WTC11 (cell line): ENCODE data around the gene PTPRF. TPM values are rescaled to one million over a fixed set of nuclear protein-coding genes. Genes with fewer than 3 reads are reported as not detected.
A peak's percentile ranks its signal among the peaks of the same experiment; 100 is the strongest.

ENCODE experiments used
- ATAC-seq: fragments of 200-7000 bp; cut with Tn5 transposase; 2 replicates; pipeline ENCODE4 v1.10.0; 2021; ENCODE audit warnings: mild to moderate bottlenecking, moderate library complexity
- CTCF ChIA-PET: fragments of 300-600 bp; sonication (Branson Sonifier 250); formaldehyde crosslinking; loops from one replicate; lab custom pipeline; 2021; ENCODE audit warnings: antibody characterized with exemption; lab: Charles Lee
- POLR2A ChIA-PET: fragments of 350-600 bp; sonication (Branson Sonifier 250); formaldehyde crosslinking; loops from one replicate; lab custom pipeline; 2021; ENCODE audit warnings: antibody characterized with exemption; lab: Charles Lee
- DNase-seq: peaks from one replicate; pipeline ENCODE4 v3.0.0; 2021; ENCODE audit warnings: low spot score
- H3K27ac Mint-ChIP-seq: 2 replicates; pipeline ENCODE4 v1.8.0; 2021; ENCODE audit warnings: mixed read lengths
- H3K27me3 Mint-ChIP-seq: 2 replicates; pipeline ENCODE4 v1.8.0; 2021; ENCODE audit warnings: low read depth, mild to moderate bottlenecking, moderate library complexity, mixed read lengths
- H3K36me3 Mint-ChIP-seq: 2 replicates; pipeline ENCODE4 v1.8.0; 2021; ENCODE audit warnings: mixed read lengths
- H3K4me1 Mint-ChIP-seq: 2 replicates; pipeline ENCODE4 v1.8.0; 2022; ENCODE audit warnings: mixed read lengths
- H3K4me3 Mint-ChIP-seq: 2 replicates; pipeline ENCODE4 v1.8.0; 2021; ENCODE audit warnings: mild to moderate bottlenecking, moderate library complexity, mixed read lengths
- H3K9me3 Mint-ChIP-seq: 2 replicates; pipeline ENCODE4 v1.8.0; 2021; ENCODE audit warnings: mixed read lengths
- CREM ChIP-seq: sonication (generic); formaldehyde crosslinking; IDR thresholded peaks from 2 replicates; pipeline ENCODE4 v1.8.1; 2022; ENCODE audit warnings: mild to moderate bottlenecking, missing genetic modification reagents, moderate library complexity
- E2F4 ChIP-seq: sonication (generic); formaldehyde crosslinking; IDR thresholded peaks from 2 replicates; pipeline ENCODE4 v1.8.1; 2022; ENCODE audit warnings: low read depth, mild to moderate bottlenecking, moderate library complexity, missing genetic modification reagents, borderline replicate concordance
- ESRRA ChIP-seq: sonication (generic); formaldehyde crosslinking; IDR thresholded peaks from 2 replicates; pipeline ENCODE4 v1.8.1; 2022; ENCODE audit warnings: mild to moderate bottlenecking, missing genetic modification reagents, borderline replicate concordance
- ETV6 ChIP-seq: sonication (generic); formaldehyde crosslinking; IDR thresholded peaks from 2 replicates; pipeline ENCODE4 v1.8.1; 2022; ENCODE audit warnings: mild to moderate bottlenecking, missing genetic modification reagents
- FOXK1 ChIP-seq: sonication (generic); formaldehyde crosslinking; IDR thresholded peaks from 2 replicates; pipeline ENCODE4 v1.8.0; 2022; ENCODE audit warnings: mild to moderate bottlenecking, moderate library complexity, missing genetic modification reagents
- GTF2I ChIP-seq: fragments of 250-450 bp; sonication (Bioruptor Pico); conservative IDR thresholded peaks from 2 replicates; pipeline ENCODE4 v1.4.0; 2021; ENCODE audit warnings: mild to moderate bottlenecking
- NFYB ChIP-seq: sonication (generic); formaldehyde crosslinking; conservative IDR thresholded peaks from 2 replicates; pipeline ENCODE4 v1.8.0; 2022; ENCODE audit warnings: low read depth, missing genetic modification reagents
- OVOL2 ChIP-seq: fragments of 250-450 bp; sonication (Bioruptor Pico); IDR thresholded peaks from 2 replicates; pipeline ENCODE4 v1.9.0; 2021; ENCODE audit warnings: mild to moderate bottlenecking, borderline replicate concordance
- PREB ChIP-seq: sonication (generic); formaldehyde crosslinking; IDR thresholded peaks from 2 replicates; pipeline ENCODE4 v1.8.1; 2022; ENCODE audit warnings: mild to moderate bottlenecking, missing genetic modification reagents, moderate library complexity, borderline replicate concordance
- SMAD3 ChIP-seq: sonication (generic); formaldehyde crosslinking; IDR thresholded peaks from 2 replicates; pipeline ENCODE4 v1.8.0; 2022; ENCODE audit warnings: missing genetic modification reagents, mild to moderate bottlenecking, borderline replicate concordance
- SMAD4 ChIP-seq: sonication (generic); formaldehyde crosslinking; IDR thresholded peaks from 2 replicates; pipeline ENCODE4 v1.8.0; 2022; ENCODE audit warnings: mild to moderate bottlenecking, missing genetic modification reagents
- TEAD1 ChIP-seq: sonication (generic); formaldehyde crosslinking; IDR thresholded peaks from 2 replicates; pipeline ENCODE4 v1.8.0; 2022; ENCODE audit warnings: mild to moderate bottlenecking, missing genetic modification reagents
- ZNF121 ChIP-seq: sonication (generic); formaldehyde crosslinking; IDR thresholded peaks from 2 replicates; pipeline ENCODE4 v1.8.0; 2023; ENCODE audit warnings: missing genetic modification reagents
- ZNF232 ChIP-seq: sonication (generic); formaldehyde crosslinking; IDR thresholded peaks from 2 replicates; pipeline ENCODE4 v1.8.0; 2022; ENCODE audit warnings: mild to moderate bottlenecking, missing genetic modification reagents
- ZNF425 ChIP-seq: fragments of 250-450 bp; sonication (Bioruptor Pico); conservative IDR thresholded peaks from 2 replicates; pipeline ENCODE4 v1.9.0; 2021; ENCODE audit warnings: mild to moderate bottlenecking
- ZNF671 ChIP-seq: fragments of 250-450 bp; sonication (Bioruptor Pico); IDR thresholded peaks from 2 replicates; pipeline ENCODE4 v1.8.0; 2021; ENCODE audit warnings: mild to moderate bottlenecking
- total RNA-seq: library from RNA; stranded (reverse); gene quantifications from 3 replicates; pipeline ENCODE4 v1.2.3, GENCODE V29; 2021
- TF ChIP-seq, protein P1 (sequence below): sonication (generic); formaldehyde crosslinking; IDR thresholded peaks from 2 replicates; pipeline ENCODE4 v1.8.1; 2022; ENCODE audit warnings: low read depth, missing genetic modification reagents, borderline replicate concordance
- TF ChIP-seq, protein P2 (sequence below): fragments of 250-450 bp; sonication (Bioruptor Pico); IDR thresholded peaks from 2 replicates; pipeline ENCODE4 v1.9.0; 2021; ENCODE audit warnings: mild to moderate bottlenecking

The PTPRF gene
- total RNA-seq, 1 experiment from 2014 or later, result 248 TPM

GRCh38 chr1:43613075-43613942, 82.6 kb downstream of the PTPRF start:
- H3K36me3 Mint-ChIP-seq, result peaks cover 58% of the 10 kb centered on the region
- ATAC-seq (no peak), DNase-seq (no peak)
- H3K4me3 Mint-ChIP-seq, result no peak overlapping the region
- TF ChIP-seq ETV6 (no peak), PREB (CRISPR knock-in tag) (no peak), CREM (no peak), SMAD4 (0 out of 2 replicates have a peak, but pooled peaks have one; percentile 24), SMAD3 (CRISPR knock-in tag) (no peak)
- no peaks in the 10 kb centered on the region for H3K27me3 Mint-ChIP-seq
- no peaks in the 10 kb centered on the region for H3K9me3 Mint-ChIP-seq
- H3K27ac Mint-ChIP-seq, result no peak overlapping the region; the same call in 1 of the 2 replicates
- CTCF ChIA-PET, result interaction anchor here (1.3 kb wide), 1 partner anchor 23 kb away, joined by 3 read pairs; no protein-coding TSS in a partner anchor
- POLR2A ChIA-PET, result no interaction called here
- H3K4me1 Mint-ChIP-seq, result no peaks in the 10 kb centered on the region

- H3K27ac Mint-ChIP-seq, result no peak overlapping the region
- ATAC-seq (no peak), DNase-seq (no peak)
- H3K27me3 Mint-ChIP-seq, result no peaks in the 10 kb centered on the region
- no peaks in the 10 kb centered on the region for H3K9me3 Mint-ChIP-seq
- TF ChIP-seq NFYB (CRISPR knock-in tag) (no peak), OVOL2 (CRISPR knock-in tag) (no peak), GTF2I (CRISPR knock-in tag) (no peak), FOXK1 (no peak), TEAD1 (no peak), ZNF121 (CRISPR knock-in tag) (no peak), ZNF425 (CRISPR knock-in tag) (no peak), ZNF232 (no peak), ESRRA (no peak), E2F4 (CRISPR knock-in tag) (no peak), ZNF671 (CRISPR knock-in tag) (no peak), ETV6 (no peak)
- TF ChIP-seq, protein P1, sequence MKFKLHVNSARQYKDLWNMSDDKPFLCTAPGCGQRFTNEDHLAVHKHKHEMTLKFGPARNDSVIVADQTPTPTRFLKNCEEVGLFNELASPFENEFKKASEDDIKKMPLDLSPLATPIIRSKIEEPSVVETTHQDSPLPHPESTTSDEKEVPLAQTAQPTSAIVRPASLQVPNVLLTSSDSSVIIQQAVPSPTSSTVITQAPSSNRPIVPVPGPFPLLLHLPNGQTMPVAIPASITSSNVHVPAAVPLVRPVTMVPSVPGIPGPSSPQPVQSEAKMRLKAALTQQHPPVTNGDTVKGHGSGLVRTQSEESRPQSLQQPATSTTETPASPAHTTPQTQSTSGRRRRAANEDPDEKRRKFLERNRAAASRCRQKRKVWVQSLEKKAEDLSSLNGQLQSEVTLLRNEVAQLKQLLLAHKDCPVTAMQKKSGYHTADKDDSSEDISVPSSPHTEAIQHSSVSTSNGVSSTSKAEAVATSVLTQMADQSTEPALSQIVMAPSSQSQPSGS (CRISPR knock-in tag), result no peak
- TF ChIP-seq, protein P2, sequence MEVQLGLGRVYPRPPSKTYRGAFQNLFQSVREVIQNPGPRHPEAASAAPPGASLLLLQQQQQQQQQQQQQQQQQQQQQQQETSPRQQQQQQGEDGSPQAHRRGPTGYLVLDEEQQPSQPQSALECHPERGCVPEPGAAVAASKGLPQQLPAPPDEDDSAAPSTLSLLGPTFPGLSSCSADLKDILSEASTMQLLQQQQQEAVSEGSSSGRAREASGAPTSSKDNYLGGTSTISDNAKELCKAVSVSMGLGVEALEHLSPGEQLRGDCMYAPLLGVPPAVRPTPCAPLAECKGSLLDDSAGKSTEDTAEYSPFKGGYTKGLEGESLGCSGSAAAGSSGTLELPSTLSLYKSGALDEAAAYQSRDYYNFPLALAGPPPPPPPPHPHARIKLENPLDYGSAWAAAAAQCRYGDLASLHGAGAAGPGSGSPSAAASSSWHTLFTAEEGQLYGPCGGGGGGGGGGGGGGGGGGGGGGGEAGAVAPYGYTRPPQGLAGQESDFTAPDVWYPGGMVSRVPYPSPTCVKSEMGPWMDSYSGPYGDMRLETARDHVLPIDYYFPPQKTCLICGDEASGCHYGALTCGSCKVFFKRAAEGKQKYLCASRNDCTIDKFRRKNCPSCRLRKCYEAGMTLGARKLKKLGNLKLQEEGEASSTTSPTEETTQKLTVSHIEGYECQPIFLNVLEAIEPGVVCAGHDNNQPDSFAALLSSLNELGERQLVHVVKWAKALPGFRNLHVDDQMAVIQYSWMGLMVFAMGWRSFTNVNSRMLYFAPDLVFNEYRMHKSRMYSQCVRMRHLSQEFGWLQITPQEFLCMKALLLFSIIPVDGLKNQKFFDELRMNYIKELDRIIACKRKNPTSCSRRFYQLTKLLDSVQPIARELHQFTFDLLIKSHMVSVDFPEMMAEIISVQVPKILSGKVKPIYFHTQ (CRISPR knock-in tag), result no peak
- no peak overlapping the region for H3K4me3 Mint-ChIP-seq
- POLR2A ChIA-PET, result no interaction called here
- CTCF ChIA-PET, result interaction anchor here (0.7 to 1.3 kb wide), 2 partner anchors 24 to 39 kb away, joined by 3 read pairs; no protein-coding TSS in a partner anchor
- peaks cover 59% of the 10 kb centered on the region for H3K36me3 Mint-ChIP-seq
- H3K4me1 Mint-ChIP-seq, result no peaks in the 10 kb centered on the region
These were observed 83.5 kb downstream of the PTPRF start for GRCh38 chr1:43614211-43614610.
